Subcutaneous abdominal adipose tissue (tissue), 5 donors: ENCODE measurements around the gene DUSP6.
"Not testable (repeated sequence)": the region's sequence is repeated elsewhere in the genome, so short reads cannot be mapped to it uniquely, and the experiment has no call there.

ENCODE experiments used
- H3K27ac ChIP-seq: one replicate; pipeline ENCODE4 v1.7.0; 2013; ENCODE audit warnings: low read depth, mild to moderate bottlenecking, inconsistent platforms, low read length, moderate library complexity
- H3K27me3 ChIP-seq, 5 donors: one replicate each; pipeline ENCODE4 v1.7.0; 2013; ENCODE audit warnings: low read length in 5 of 5, inconsistent platforms in 1 of 5; ENCODE audit not compliant: control insufficient read depth in 5 of 5, insufficient read depth in 4 of 5
- H3K36me3 ChIP-seq, 5 donors: one replicate each; pipeline ENCODE4 v1.7.0; 2013; ENCODE audit warnings: low read length in 5 of 5; ENCODE audit not compliant: control insufficient read depth in 5 of 5, insufficient read depth in 5 of 5
- H3K4me1 ChIP-seq, 5 donors: one replicate each; pipeline ENCODE4 v1.7.0; 2013; ENCODE audit warnings: low read length in 5 of 5, mild to moderate bottlenecking in 3 of 5, moderate library complexity in 1 of 5; ENCODE audit not compliant: control insufficient read depth in 5 of 5, insufficient read depth in 5 of 5
- H3K4me3 ChIP-seq, 5 donors: one replicate each; pipeline ENCODE4 v1.7.0; 2013; ENCODE audit warnings: low read length in 5 of 5, low read depth in 1 of 5
- H3K9ac ChIP-seq, 5 donors: one replicate each; pipeline ENCODE4 v1.7.0; 2013; ENCODE audit warnings: low read length in 5 of 5, mild to moderate bottlenecking in 4 of 5, moderate library complexity in 3 of 5
- H3K9me3 ChIP-seq, 5 donors: one replicate each; pipeline ENCODE4 v1.7.0; 2013; ENCODE audit warnings: low read length in 5 of 5; ENCODE audit not compliant: control insufficient read depth in 5 of 5
- donor health status: healthy.
- donor health status: healthy.
- donor health status: healthy.
- donor health status: healthy.
- donor health status: healthy.

Gene DUSP6

GRCh38 chr12:89337136-89337535 is 15.2 kb downstream of the DUSP6 start:
- H3K36me3 ChIP-seq, H3K9ac ChIP-seq, H3K27me3 ChIP-seq, H3K4me1 ChIP-seq, H3K27ac ChIP-seq, H3K9me3 ChIP-seq, H3K4me3 ChIP-seq: not testable (repeated sequence)

- Histone ChIP-seq H3K27me3 (no peaks in the 10 kb centered on the region), H3K27ac (no peak overlapping the region), H3K4me1 (peaks cover 0 to 6% (median 3%) of the 10 kb centered on the region in 5 donors), H3K9me3 (peaks cover 0 to 2% (median 0%) of the 10 kb centered on the region in 5 donors), H3K4me3 (no peak overlapping the region), H3K36me3 (no peaks in the 10 kb centered on the region), H3K9ac (no peak overlapping the region)
These were observed 16.7 kb downstream of the DUSP6 start for GRCh38 chr12:89335452-89336244.

GRCh38 chr12:89334548-89335169 is 17.6 kb downstream of the DUSP6 start:
- Histone ChIP-seq H3K4me3 (no peak overlapping the region), H3K9me3 (peaks cover 0 to 2% (median 0%) of the 10 kb centered on the region in 5 donors), H3K27ac (no peak overlapping the region), H3K27me3 (no peaks in the 10 kb centered on the region), H3K4me1 (peaks cover 0 to 6% (median 3%) of the 10 kb centered on the region in 5 donors), H3K36me3 (no peaks in the 10 kb centered on the region), H3K9ac (no peak overlapping the region)

GRCh38 chr12:89333564-89334252 is 18.6 kb downstream of the DUSP6 start:
- no peaks in the 10 kb centered on the region for H3K27me3 ChIP-seq
- H3K9me3 ChIP-seq: peaks cover 0 to 2% (median 0%) of the 10 kb centered on the region in 5 donors
- peaks cover 0 to 10% (median 6%) of the 10 kb centered on the region in 5 donors for H3K4me1 ChIP-seq
- H3K4me3 ChIP-seq: no peak overlapping the region
- no peak overlapping the region for H3K9ac ChIP-seq
- no peak overlapping the region for H3K27ac ChIP-seq
- no peaks in the 10 kb centered on the region for H3K36me3 ChIP-seq

- Histone ChIP-seq H3K27ac (peak overlapping the region; percentile 82), H3K27me3 (no peaks in the 10 kb centered on the region), H3K36me3 (no peaks in the 10 kb centered on the region), H3K9ac (peak overlapping the region in 1 of 5 donors; percentile 7), H3K9me3 (peaks cover 0 to 2% (median 0%) of the 10 kb centered on the region in 5 donors), H3K4me1 (peaks cover 0 to 32% (median 21%) of the 10 kb centered on the region in 5 donors), H3K4me3 (peak overlapping the region in 2 of 5 donors; percentile 13 to 48)
These were observed 23.9 kb downstream of the DUSP6 start for GRCh38 chr12:89328151-89329030.

GRCh38 chr12:89327486-89328094 is 24.7 kb downstream of the DUSP6 start:
- Histone ChIP-seq H3K9me3 (peaks cover 0 to 2% (median 0%) of the 10 kb centered on the region in 5 donors), H3K4me3 (no peak overlapping the region), H3K27me3 (no peaks in the 10 kb centered on the region), H3K36me3 (no peaks in the 10 kb centered on the region), H3K4me1 (peaks cover 0 to 29% (median 20%) of the 10 kb centered on the region in 5 donors), H3K27ac (peak overlapping the region; percentile 82), H3K9ac (no peak overlapping the region)

- no peaks in the 10 kb centered on the region for H3K36me3 ChIP-seq
- no peak overlapping the region for H3K4me3 ChIP-seq
- H3K9ac ChIP-seq: no peak overlapping the region
- peaks cover 0 to 2% (median 0%) of the 10 kb centered on the region in 5 donors for H3K9me3 ChIP-seq
- no peak overlapping the region for H3K27ac ChIP-seq
- H3K27me3 ChIP-seq: no peaks in the 10 kb centered on the region
- H3K4me1 ChIP-seq: peaks cover 0 to 32% (median 20%) of the 10 kb centered on the region in 5 donors
These were observed 25.9 kb downstream of the DUSP6 start for GRCh38 chr12:89326239-89327040.

- no peaks in the 10 kb centered on the region for H3K9me3 ChIP-seq
- no peak overlapping the region for H3K27ac ChIP-seq
- H3K27me3 ChIP-seq: no peaks in the 10 kb centered on the region
- H3K4me1 ChIP-seq: peaks cover 0 to 32% (median 20%) of the 10 kb centered on the region in 5 donors
- no peak overlapping the region for H3K9ac ChIP-seq
- no peak overlapping the region for H3K4me3 ChIP-seq
- no peaks in the 10 kb centered on the region for H3K36me3 ChIP-seq
These were observed 26.8 kb downstream of the DUSP6 start for GRCh38 chr12:89325495-89325894.
